ENCODE results near the gene TXNRD2.

DNA sequence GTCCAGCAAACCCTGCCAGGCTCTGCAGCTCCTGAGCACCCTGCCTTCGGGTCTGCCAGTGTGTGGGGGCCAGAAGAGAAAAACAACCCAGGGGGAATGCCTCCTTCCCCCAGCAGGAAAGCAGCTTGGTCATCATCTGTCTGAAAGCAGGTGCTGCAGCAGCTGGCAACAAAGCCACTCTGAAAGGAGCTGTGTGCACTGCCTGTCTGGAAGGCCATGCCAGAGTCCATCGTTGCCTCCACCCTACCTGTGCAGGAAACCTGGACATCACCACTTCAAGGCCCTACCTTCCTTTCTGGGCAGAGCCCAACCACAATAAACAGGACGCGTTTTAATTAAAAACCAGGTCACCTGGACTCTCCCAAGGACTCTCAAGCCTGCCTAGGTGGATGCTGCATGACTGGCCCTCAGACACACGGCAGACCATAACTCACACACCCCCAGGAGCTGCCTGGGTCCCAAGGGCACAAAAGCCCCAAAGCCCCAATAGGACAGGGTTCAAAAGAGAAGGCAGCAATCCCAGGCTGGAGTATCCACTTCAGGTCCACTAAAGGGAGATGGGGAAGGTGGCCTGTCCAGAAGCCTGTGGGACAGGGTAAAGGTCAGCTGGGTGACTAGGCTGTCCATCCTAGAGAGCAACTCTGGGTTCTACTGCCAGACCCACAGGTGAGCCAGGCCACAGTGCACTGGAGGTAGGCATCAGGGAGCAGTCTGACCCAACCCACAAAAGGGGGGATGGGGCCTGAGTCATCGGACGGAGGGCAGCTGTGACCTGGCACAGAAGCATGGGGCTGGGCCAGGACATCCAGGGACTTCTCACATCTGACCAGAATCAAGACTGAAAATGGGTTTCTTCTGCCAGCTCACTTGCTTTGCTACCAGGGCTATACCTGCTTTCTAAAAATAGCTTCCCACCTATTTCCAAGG is 93.1 kb downstream of the TXNRD2 start:
- TF ChIP-seq, protein P1, sequence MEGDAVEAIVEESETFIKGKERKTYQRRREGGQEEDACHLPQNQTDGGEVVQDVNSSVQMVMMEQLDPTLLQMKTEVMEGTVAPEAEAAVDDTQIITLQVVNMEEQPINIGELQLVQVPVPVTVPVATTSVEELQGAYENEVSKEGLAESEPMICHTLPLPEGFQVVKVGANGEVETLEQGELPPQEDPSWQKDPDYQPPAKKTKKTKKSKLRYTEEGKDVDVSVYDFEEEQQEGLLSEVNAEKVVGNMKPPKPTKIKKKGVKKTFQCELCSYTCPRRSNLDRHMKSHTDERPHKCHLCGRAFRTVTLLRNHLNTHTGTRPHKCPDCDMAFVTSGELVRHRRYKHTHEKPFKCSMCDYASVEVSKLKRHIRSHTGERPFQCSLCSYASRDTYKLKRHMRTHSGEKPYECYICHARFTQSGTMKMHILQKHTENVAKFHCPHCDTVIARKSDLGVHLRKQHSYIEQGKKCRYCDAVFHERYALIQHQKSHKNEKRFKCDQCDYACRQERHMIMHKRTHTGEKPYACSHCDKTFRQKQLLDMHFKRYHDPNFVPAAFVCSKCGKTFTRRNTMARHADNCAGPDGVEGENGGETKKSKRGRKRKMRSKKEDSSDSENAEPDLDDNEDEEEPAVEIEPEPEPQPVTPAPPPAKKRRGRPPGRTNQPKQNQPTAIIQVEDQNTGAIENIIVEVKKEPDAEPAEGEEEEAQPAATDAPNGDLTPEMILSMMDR (IDR thresholded peaks at IDR 0.05; ENCODE audit: poor library complexity, severe bottlenecking) = no peak
- TF ChIP-seq TAF1 (IDR thresholded peaks at IDR 0.05; ENCODE audit: low read depth) (no peak), EZH2 (IDR thresholded peaks at IDR 0.05; ENCODE audit: borderline replicate concordance, insufficient read depth, low read length, poor library complexity, severe bottlenecking) (no peak), EP300 (conservative IDR thresholded peaks at IDR 0.05; ENCODE audit: poor library complexity, severe bottlenecking) (no peak), SMC3 (conservative IDR thresholded peaks at IDR 0.05; ENCODE audit: poor library complexity) (no peak)
- TF ChIP-seq, protein P2, sequence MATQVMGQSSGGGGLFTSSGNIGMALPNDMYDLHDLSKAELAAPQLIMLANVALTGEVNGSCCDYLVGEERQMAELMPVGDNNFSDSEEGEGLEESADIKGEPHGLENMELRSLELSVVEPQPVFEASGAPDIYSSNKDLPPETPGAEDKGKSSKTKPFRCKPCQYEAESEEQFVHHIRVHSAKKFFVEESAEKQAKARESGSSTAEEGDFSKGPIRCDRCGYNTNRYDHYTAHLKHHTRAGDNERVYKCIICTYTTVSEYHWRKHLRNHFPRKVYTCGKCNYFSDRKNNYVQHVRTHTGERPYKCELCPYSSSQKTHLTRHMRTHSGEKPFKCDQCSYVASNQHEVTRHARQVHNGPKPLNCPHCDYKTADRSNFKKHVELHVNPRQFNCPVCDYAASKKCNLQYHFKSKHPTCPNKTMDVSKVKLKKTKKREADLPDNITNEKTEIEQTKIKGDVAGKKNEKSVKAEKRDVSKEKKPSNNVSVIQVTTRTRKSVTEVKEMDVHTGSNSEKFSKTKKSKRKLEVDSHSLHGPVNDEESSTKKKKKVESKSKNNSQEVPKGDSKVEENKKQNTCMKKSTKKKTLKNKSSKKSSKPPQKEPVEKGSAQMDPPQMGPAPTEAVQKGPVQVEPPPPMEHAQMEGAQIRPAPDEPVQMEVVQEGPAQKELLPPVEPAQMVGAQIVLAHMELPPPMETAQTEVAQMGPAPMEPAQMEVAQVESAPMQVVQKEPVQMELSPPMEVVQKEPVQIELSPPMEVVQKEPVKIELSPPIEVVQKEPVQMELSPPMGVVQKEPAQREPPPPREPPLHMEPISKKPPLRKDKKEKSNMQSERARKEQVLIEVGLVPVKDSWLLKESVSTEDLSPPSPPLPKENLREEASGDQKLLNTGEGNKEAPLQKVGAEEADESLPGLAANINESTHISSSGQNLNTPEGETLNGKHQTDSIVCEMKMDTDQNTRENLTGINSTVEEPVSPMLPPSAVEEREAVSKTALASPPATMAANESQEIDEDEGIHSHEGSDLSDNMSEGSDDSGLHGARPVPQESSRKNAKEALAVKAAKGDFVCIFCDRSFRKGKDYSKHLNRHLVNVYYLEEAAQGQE (IDR thresholded peaks at IDR 0.05; ENCODE audit: borderline replicate concordance) = no peak
